ENCODE results near the gene IGFLR1.

Gene IGFLR1

GRCh38 chr19:35784503-35785338, 42.5 kb upstream of the IGFLR1 start:
- no peak overlapping the region for H3K27ac ChIP-seq (ENCODE audit: low read depth, low read length)
- no peak overlapping the region for H3K9ac ChIP-seq (ENCODE audit: low read length)
- H3K27me3 ChIP-seq (ENCODE audit: control insufficient read depth, insufficient read depth, low read length): no peaks in the 10 kb centered on the region
- no peaks in the 10 kb centered on the region for H3K4me1 ChIP-seq (ENCODE audit: control insufficient read depth, insufficient read depth, low read length)
- H3K4me3 ChIP-seq (ENCODE audit: low read length): no peak overlapping the region
- peaks cover 11% of the 10 kb centered on the region for H3K36me3 ChIP-seq (ENCODE audit: control insufficient read depth, insufficient read depth, low read length)

- no peaks in the 10 kb centered on the region for H3K27me3 ChIP-seq (ENCODE audit: control insufficient read depth, insufficient read depth, low read length)
- no peaks in the 10 kb centered on the region for H3K4me1 ChIP-seq (ENCODE audit: control insufficient read depth, insufficient read depth, low read length)
- no peak overlapping the region for H3K4me3 ChIP-seq (ENCODE audit: low read length)
- no peak overlapping the region for H3K9ac ChIP-seq (ENCODE audit: low read length)
- peaks cover 13% of the 10 kb centered on the region for H3K36me3 ChIP-seq (ENCODE audit: control insufficient read depth, insufficient read depth, low read length)
- H3K27ac ChIP-seq (ENCODE audit: low read depth, low read length): no peak overlapping the region
These were observed 41.5 kb upstream of the IGFLR1 start for GRCh38 chr19:35783469-35784434.

GRCh38 chr19:35782589-35782988, 40.3 kb upstream of the IGFLR1 start:
- H3K4me3 ChIP-seq (ENCODE audit: low read length): no peak overlapping the region
- no peak overlapping the region for H3K27ac ChIP-seq (ENCODE audit: low read depth, low read length)
- no peaks in the 10 kb centered on the region for H3K4me1 ChIP-seq (ENCODE audit: control insufficient read depth, insufficient read depth, low read length)
- no peaks in the 10 kb centered on the region for H3K27me3 ChIP-seq (ENCODE audit: control insufficient read depth, insufficient read depth, low read length)
- H3K9ac ChIP-seq (ENCODE audit: low read length): no peak overlapping the region
- peaks cover 14% of the 10 kb centered on the region for H3K36me3 ChIP-seq (ENCODE audit: control insufficient read depth, insufficient read depth, low read length)

- Histone ChIP-seq H3K4me1 (ENCODE audit: control insufficient read depth, insufficient read depth, low read length) (no peaks in the 10 kb centered on the region), H3K9ac (ENCODE audit: low read length) (no peak overlapping the region), H3K27ac (ENCODE audit: low read depth, low read length) (no peak overlapping the region), H3K27me3 (ENCODE audit: control insufficient read depth, insufficient read depth, low read length) (no peaks in the 10 kb centered on the region), H3K4me3 (ENCODE audit: low read length) (no peak overlapping the region), H3K36me3 (ENCODE audit: control insufficient read depth, insufficient read depth, low read length) (peaks cover 14% of the 10 kb centered on the region)
These were observed 39.4 kb upstream of the IGFLR1 start for GRCh38 chr19:35781650-35782049.

- Histone ChIP-seq H3K4me1 (ENCODE audit: control insufficient read depth, insufficient read depth, low read length) (no peaks in the 10 kb centered on the region), H3K27me3 (ENCODE audit: control insufficient read depth, insufficient read depth, low read length) (no peaks in the 10 kb centered on the region), H3K27ac (ENCODE audit: low read depth, low read length) (no peak overlapping the region), H3K9ac (ENCODE audit: low read length) (no peak overlapping the region), H3K36me3 (ENCODE audit: control insufficient read depth, insufficient read depth, low read length) (peaks cover 14% of the 10 kb centered on the region), H3K4me3 (ENCODE audit: low read length) (no peak overlapping the region)
These were observed 38.5 kb upstream of the IGFLR1 start for GRCh38 chr19:35780717-35781116.

GRCh38 chr19:35780058-35780457, 37.8 kb upstream of the IGFLR1 start:
- no peak overlapping the region for H3K4me3 ChIP-seq (ENCODE audit: low read length)
- no peaks in the 10 kb centered on the region for H3K27me3 ChIP-seq (ENCODE audit: control insufficient read depth, insufficient read depth, low read length)
- H3K36me3 ChIP-seq (ENCODE audit: control insufficient read depth, insufficient read depth, low read length): peaks cover 14% of the 10 kb centered on the region
- no peaks in the 10 kb centered on the region for H3K4me1 ChIP-seq (ENCODE audit: control insufficient read depth, insufficient read depth, low read length)
- no peak overlapping the region for H3K9ac ChIP-seq (ENCODE audit: low read length)
- H3K27ac ChIP-seq (ENCODE audit: low read depth, low read length): no peak overlapping the region

- Histone ChIP-seq H3K27me3 (ENCODE audit: control insufficient read depth, insufficient read depth, low read length) (no peaks in the 10 kb centered on the region), H3K4me1 (ENCODE audit: control insufficient read depth, insufficient read depth, low read length) (peaks cover 2% of the 10 kb centered on the region), H3K9ac (ENCODE audit: low read length) (no peak overlapping the region), H3K36me3 (ENCODE audit: control insufficient read depth, insufficient read depth, low read length) (peaks cover 14% of the 10 kb centered on the region), H3K4me3 (ENCODE audit: low read length) (no peak overlapping the region), H3K27ac (ENCODE audit: low read depth, low read length) (no peak overlapping the region)
These were observed 36.8 kb upstream of the IGFLR1 start for GRCh38 chr19:35779033-35779432.

GRCh38 chr19:35777961-35778360, 35.7 kb upstream of the IGFLR1 start:
- H3K36me3 ChIP-seq (ENCODE audit: control insufficient read depth, insufficient read depth, low read length): peaks cover 12% of the 10 kb centered on the region
- H3K9ac ChIP-seq (ENCODE audit: low read length): no peak overlapping the region
- peaks cover 2% of the 10 kb centered on the region for H3K4me1 ChIP-seq (ENCODE audit: control insufficient read depth, insufficient read depth, low read length)
- no peak overlapping the region for H3K27ac ChIP-seq (ENCODE audit: low read depth, low read length)
- no peaks in the 10 kb centered on the region for H3K27me3 ChIP-seq (ENCODE audit: control insufficient read depth, insufficient read depth, low read length)
- H3K4me3 ChIP-seq (ENCODE audit: low read length): no peak overlapping the region

- no peak overlapping the region for H3K9ac ChIP-seq (ENCODE audit: low read length)
- no peak overlapping the region for H3K27ac ChIP-seq (ENCODE audit: low read depth, low read length)
- H3K4me3 ChIP-seq (ENCODE audit: low read length): no peak overlapping the region
- H3K27me3 ChIP-seq (ENCODE audit: control insufficient read depth, insufficient read depth, low read length): no peaks in the 10 kb centered on the region
- peaks cover 11% of the 10 kb centered on the region for H3K36me3 ChIP-seq (ENCODE audit: control insufficient read depth, insufficient read depth, low read length)
- H3K4me1 ChIP-seq (ENCODE audit: control insufficient read depth, insufficient read depth, low read length): peaks cover 2% of the 10 kb centered on the region
These were observed 35.0 kb upstream of the IGFLR1 start for GRCh38 chr19:35777086-35777841.

GRCh38 chr19:35776102-35776788, 34.0 kb upstream of the IGFLR1 start:
- Histone ChIP-seq H3K36me3 (ENCODE audit: control insufficient read depth, insufficient read depth, low read length) (peaks cover 5% of the 10 kb centered on the region), H3K27me3 (ENCODE audit: control insufficient read depth, insufficient read depth, low read length) (no peaks in the 10 kb centered on the region), H3K4me3 (ENCODE audit: low read length) (peak overlapping the region; percentile 34), H3K4me1 (ENCODE audit: control insufficient read depth, insufficient read depth, low read length) (peaks cover 2% of the 10 kb centered on the region), H3K27ac (ENCODE audit: low read depth, low read length) (no peak overlapping the region), H3K9ac (ENCODE audit: low read length) (peak overlapping the region; percentile 14)

- Histone ChIP-seq H3K27ac (ENCODE audit: low read depth, low read length) (no peak within 1 kb of the TSS), H3K9ac (ENCODE audit: low read length) (no peak within 1 kb of the TSS), H3K27me3 (ENCODE audit: control insufficient read depth, insufficient read depth, low read length) (no peaks in the 10 kb centered on the region), H3K4me3 (ENCODE audit: low read length) (peak within 1 kb of the TSS; percentile 70), H3K4me1 (ENCODE audit: control insufficient read depth, insufficient read depth, low read length) (peaks cover 2% of the 10 kb centered on the region), H3K36me3 (ENCODE audit: control insufficient read depth, insufficient read depth, low read length) (peaks cover 3% of the 10 kb centered on the region)
These were observed 33.2 kb upstream of the IGFLR1 start, which contains the start of gene ARHGAP33 for GRCh38 chr19:35775298-35776101. ARHGAP33 (plus strand) TSS chr19:35775564; CDS start chr19:35775659, 95 bp downstream.

Measured in rectal smooth muscle tissue (tissue), 1 donor.